GM12878 (cell line): ENCODE measurements around the gene FOXRED2. TPM values are rescaled to one million over a fixed set of nuclear protein-coding genes. Genes with fewer than 3 reads are reported as not detected.

ENCODE experiments used
- BRCA1 ChIP-seq: IDR thresholded peaks from 2 replicates; pipeline ENCODE4 v1.6.1; 2011; ENCODE audit warnings: low read depth, low read length, improper control_type of control experiment
- CBX3 ChIP-seq: fragments of 200-600 bp; sonication (generic); IDR thresholded peaks from 2 replicates; pipeline ENCODE4 v1.6.1; 2016; ENCODE audit warnings: low read depth, borderline replicate concordance
- ETV6 ChIP-seq, 2 experiments: fragments of 450-650 bp in 1 of 2; IDR thresholded peaks in 1 of 2; conservative IDR thresholded peaks in 1 of 2; 2 replicates each; pipeline ENCODE4 v1.6.1; 2014; ENCODE audit warnings: antibody characterized with exemption in 1 of 2, borderline replicate concordance in 1 of 2, low read depth in 1 of 2, mild to moderate bottlenecking in 1 of 2, moderate library complexity in 1 of 2
- GABPA ChIP-seq: IDR thresholded peaks from 2 replicates; pipeline ENCODE4 v1.6.1; 2014; ENCODE audit warnings: antibody characterized with exemption, low read depth, mild to moderate bottlenecking, inconsistent platforms
- IKZF1 ChIP-seq: fragments of 450-650 bp; conservative IDR thresholded peaks from 2 replicates; pipeline ENCODE4 v1.6.1; 2017; ENCODE audit warnings: antibody characterized with exemption, mild to moderate bottlenecking
- NBN ChIP-seq: fragments of 450-650 bp; IDR thresholded peaks from 2 replicates; pipeline ENCODE4 v1.6.1; 2016
- RAD21 ChIP-seq: IDR thresholded peaks from 2 replicates; pipeline ENCODE4 v1.6.1; 2011; ENCODE audit warnings: mild to moderate bottlenecking, low read depth, low read length, moderate library complexity; ENCODE audit not compliant: insufficient read depth
- RB1 ChIP-seq: fragments of 450-650 bp; formaldehyde crosslinking; IDR thresholded peaks from 2 replicates; pipeline ENCODE4 v1.6.1; 2017; ENCODE audit warnings: mild to moderate bottlenecking, borderline replicate concordance
- RUNX3 ChIP-seq: IDR thresholded peaks from 2 replicates; pipeline ENCODE4 v1.6.1; 2012; ENCODE audit warnings: low read length, inconsistent platforms
- SP1 ChIP-seq: IDR thresholded peaks from one replicate; pipeline ENCODE4 v1.6.1; 2011; ENCODE audit warnings: low read depth, low read length
- SREBF1 ChIP-seq: IDR thresholded peaks from 2 replicates; pipeline ENCODE4 v1.6.1; 2012; ENCODE audit warnings: mild to moderate bottlenecking, low read length
- YBX1 ChIP-seq: fragments of 450-650 bp; IDR thresholded peaks from 2 replicates; pipeline ENCODE4 v1.6.1; 2016; ENCODE audit warnings: antibody characterized with exemption
- ZBED1 ChIP-seq: IDR thresholded peaks from 2 replicates; pipeline ENCODE4 v1.6.1; 2016; ENCODE audit warnings: borderline replicate concordance
- ZNF384 ChIP-seq: IDR thresholded peaks from 2 replicates; pipeline ENCODE4 v1.6.1; 2012; ENCODE audit warnings: low read depth, mild to moderate bottlenecking, low read length, improper control_type of control experiment, borderline replicate concordance
- ZZZ3 ChIP-seq: IDR thresholded peaks from 2 replicates; pipeline ENCODE4 v1.6.1; 2011; ENCODE audit warnings: low read depth; ENCODE audit not compliant: control insufficient read depth, insufficient read length
- polyA plus RNA-seq, 11 experiments: library from polyadenylated mRNA; depleted of rRNA in 4 of 11; unstranded in 6 of 11; stranded (reverse) in 5 of 11; fragments of >200 nt; fragmentation: Nextera tagmentation in 4 of 11; fragmentation: Illumina TruSeq in 1 of 11; extraction: Ambion mirVana in 4 of 11; extraction: Trizol in 1 of 11; gene quantifications; 1 replicate in 1 of 11; 2 replicates in 10 of 11; pipeline versions ENCODE4 v1.2.1 to v1.2.3, GENCODE V29; 2011 to 2016; ENCODE audit warnings: inconsistent platforms in 2 of 11, missing spikeins in 2 of 11, low read depth in 1 of 11
- total RNA-seq, 4 experiments: library from RNA; depleted of rRNA in 3 of 4; stranded (reverse); fragments of >200 nt in 3 of 4; fragmentation: Illumina TruSeq in 1 of 4; extraction: Trizol in 1 of 4; gene quantifications; 2 replicates each; pipeline versions ENCODE4 v1.2.1 to v1.2.3, GENCODE V29; 2013 to 2021
- TF ChIP-seq, protein P1 (sequence below): fragments of 450-650 bp; IDR thresholded peaks from 2 replicates; pipeline ENCODE4 v1.6.1; 2016; ENCODE audit warnings: mild to moderate bottlenecking
- TF ChIP-seq, protein P2 (sequence below): fragments of 450-650 bp; IDR thresholded peaks from 2 replicates; pipeline ENCODE4 v1.6.1; 2018; ENCODE audit warnings: mild to moderate bottlenecking, low read depth, moderate library complexity; ENCODE audit not compliant: partially characterized antibody

The FOXRED2 gene
- total and polyA plus RNA-seq, 10 of the 15 experiments (the other 5 are each of a cell fraction or from before 2014, with no cell fraction given) = 1.8 to 28.8 (median 7.6) TPM

DNA sequence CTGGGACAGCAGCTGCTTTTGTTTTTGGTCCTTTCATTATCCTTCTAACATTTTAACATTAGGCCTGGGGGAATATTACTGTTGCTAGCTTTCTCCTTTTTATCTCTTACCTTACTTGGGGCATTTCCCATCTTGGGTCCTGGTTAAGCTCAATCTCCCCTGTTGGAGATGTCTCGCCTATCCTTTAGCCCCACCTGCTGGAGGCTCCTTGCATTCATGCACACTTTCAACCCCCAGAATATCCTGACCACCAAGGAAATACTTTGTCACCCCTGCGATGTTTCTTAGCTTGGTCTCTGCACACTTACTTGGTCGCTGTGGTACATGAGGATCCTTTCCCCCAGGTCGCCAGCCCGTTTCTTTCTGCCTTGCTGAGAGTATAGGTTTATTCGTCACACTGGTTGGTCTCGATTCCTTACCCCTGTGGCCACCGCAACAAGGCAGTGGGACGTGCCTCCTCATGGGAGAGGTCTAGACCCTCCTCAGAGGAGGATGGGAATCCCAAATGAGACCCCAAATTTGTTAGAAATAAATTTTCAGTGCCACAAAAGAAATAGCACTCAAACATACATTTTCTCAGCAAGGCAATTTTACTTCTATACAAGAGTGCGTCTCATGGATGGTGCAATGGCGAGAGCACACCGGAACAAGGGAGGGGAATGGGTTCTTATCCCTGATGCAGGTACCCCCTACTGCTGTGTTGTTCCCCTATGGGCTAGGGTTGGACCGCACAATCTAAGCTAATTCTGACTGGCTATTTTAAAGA, 20.0 kb downstream of the FOXRED2 start (continued):
- TF ChIP-seq SP1 (no peak), ZBED1 (no peak), GABPA (no peak), ZNF384 (no peak), RAD21 (peak; percentile 53), YBX1 (no peak), SREBF1 (no peak), RUNX3 (no peak), ETV6 (conservative IDR thresholded peaks at IDR 0.05 in 1 of 2, IDR thresholded peaks at IDR 0.05 in 1 of 2; ENCODE audit: borderline replicate concordance in 1 of 2, low read depth in 1 of 2) (no peak), IKZF1 (no peak), CBX3 (no peak), NBN (no peak), BRCA1 (no peak), ZZZ3 (no peak), RB1 (no peak)
- TF ChIP-seq, protein P1, sequence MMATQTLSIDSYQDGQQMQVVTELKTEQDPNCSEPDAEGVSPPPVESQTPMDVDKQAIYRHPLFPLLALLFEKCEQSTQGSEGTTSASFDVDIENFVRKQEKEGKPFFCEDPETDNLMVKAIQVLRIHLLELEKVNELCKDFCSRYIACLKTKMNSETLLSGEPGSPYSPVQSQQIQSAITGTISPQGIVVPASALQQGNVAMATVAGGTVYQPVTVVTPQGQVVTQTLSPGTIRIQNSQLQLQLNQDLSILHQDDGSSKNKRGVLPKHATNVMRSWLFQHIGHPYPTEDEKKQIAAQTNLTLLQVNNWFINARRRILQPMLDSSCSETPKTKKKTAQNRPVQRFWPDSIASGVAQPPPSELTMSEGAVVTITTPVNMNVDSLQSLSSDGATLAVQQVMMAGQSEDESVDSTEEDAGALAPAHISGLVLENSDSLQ = no peak
- TF ChIP-seq, protein P2, sequence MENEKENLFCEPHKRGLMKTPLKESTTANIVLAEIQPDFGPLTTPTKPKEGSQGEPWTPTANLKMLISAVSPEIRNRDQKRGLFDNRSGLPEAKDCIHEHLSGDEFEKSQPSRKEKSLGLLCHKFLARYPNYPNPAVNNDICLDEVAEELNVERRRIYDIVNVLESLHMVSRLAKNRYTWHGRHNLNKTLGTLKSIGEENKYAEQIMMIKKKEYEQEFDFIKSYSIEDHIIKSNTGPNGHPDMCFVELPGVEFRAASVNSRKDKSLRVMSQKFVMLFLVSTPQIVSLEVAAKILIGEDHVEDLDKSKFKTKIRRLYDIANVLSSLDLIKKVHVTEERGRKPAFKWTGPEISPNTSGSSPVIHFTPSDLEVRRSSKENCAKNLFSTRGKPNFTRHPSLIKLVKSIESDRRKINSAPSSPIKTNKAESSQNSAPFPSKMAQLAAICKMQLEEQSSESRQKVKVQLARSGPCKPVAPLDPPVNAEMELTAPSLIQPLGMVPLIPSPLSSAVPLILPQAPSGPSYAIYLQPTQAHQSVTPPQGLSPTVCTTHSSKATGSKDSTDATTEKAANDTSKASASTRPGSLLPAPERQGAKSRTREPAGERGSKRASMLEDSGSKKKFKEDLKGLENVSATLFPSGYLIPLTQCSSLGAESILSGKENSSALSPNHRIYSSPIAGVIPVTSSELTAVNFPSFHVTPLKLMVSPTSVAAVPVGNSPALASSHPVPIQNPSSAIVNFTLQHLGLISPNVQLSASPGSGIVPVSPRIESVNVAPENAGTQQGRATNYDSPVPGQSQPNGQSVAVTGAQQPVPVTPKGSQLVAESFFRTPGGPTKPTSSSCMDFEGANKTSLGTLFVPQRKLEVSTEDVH = no peak
